K562 (cell line): ENCODE data around the gene THAP9. TPM values are rescaled to one million over a fixed set of nuclear protein-coding genes. Genes with fewer than 3 reads are reported as not detected.
A peak's percentile ranks its signal among the peaks of the same experiment; 100 is the strongest.

Source experiments
- ATF4 ChIP-seq: fragments of 450-650 bp; formaldehyde crosslinking; IDR thresholded peaks from 2 replicates; pipeline ENCODE4 v1.4.0; 2022; ENCODE audit warnings: mild to moderate bottlenecking, moderate library complexity
- CEBPZ ChIP-seq: fragments of 150-350 bp; IDR thresholded peaks from 2 replicates; pipeline ENCODE4 v1.6.1; 2014; ENCODE audit warnings: low read depth, mild to moderate bottlenecking, low read length, borderline replicate concordance
- CGGBP1 ChIP-seq: fragments of 250-450 bp; sonication (Bioruptor Pico); IDR thresholded peaks from 2 replicates; pipeline ENCODE4 v1.9.0; 2021; ENCODE audit warnings: mild to moderate bottlenecking
- E2F6 ChIP-seq, 2 experiments: IDR thresholded peaks; 2 replicates each; pipeline ENCODE4 v1.6.1; 2011; ENCODE audit warnings: borderline replicate concordance in 1 of 2, control low read depth in 1 of 2, low read depth in 1 of 2, low read length in 1 of 2, mild to moderate bottlenecking in 1 of 2, mixed read lengths in 1 of 2, moderate library complexity in 1 of 2; ENCODE audit not compliant: insufficient read depth in 1 of 2, insufficient read length in 1 of 2, poor library complexity in 1 of 2, severe bottlenecking in 1 of 2; ENCODE audit errors: extremely low read depth in 1 of 2
- ESRRB ChIP-seq: fragments of 250-450 bp; sonication (Bioruptor Pico); IDR thresholded peaks from 2 replicates; pipeline ENCODE4 v1.5.0; 2020; ENCODE audit warnings: mild to moderate bottlenecking, moderate library complexity, borderline replicate concordance
- USF2 ChIP-seq: sonication (generic); formaldehyde crosslinking; IDR thresholded peaks from 2 replicates; pipeline ENCODE4 v1.5.0; 2020; ENCODE audit warnings: missing genetic modification reagents
- YY1 ChIP-seq, 3 experiments: IDR thresholded peaks; 2 replicates each; pipeline ENCODE4 v1.6.1; 2011; ENCODE audit warnings: low read length in 2 of 3, mild to moderate bottlenecking in 2 of 3, moderate library complexity in 2 of 3, borderline replicate concordance in 1 of 3, control low read depth in 1 of 3, low read depth in 1 of 3; ENCODE audit not compliant: insufficient read depth in 3 of 3, insufficient replicate concordance in 2 of 3, control insufficient read depth in 1 of 3, insufficient read length in 1 of 3; ENCODE audit errors: extremely low read depth in 1 of 3
- ZC3H11A ChIP-seq: IDR thresholded peaks from 2 replicates; pipeline ENCODE4 v1.6.1; 2012; ENCODE audit warnings: low read depth, low read length, improper control_type of control experiment
- ZC3H4 ChIP-seq: sonication (generic); formaldehyde crosslinking; IDR thresholded peaks from 2 replicates; pipeline ENCODE4 v1.9.0; 2021; ENCODE audit warnings: missing genetic modification reagents, borderline replicate concordance
- ZNF24 ChIP-seq: fragments of 450-650 bp; IDR thresholded peaks from 2 replicates; pipeline ENCODE4 v1.6.1; 2016
- ZNF354B ChIP-seq: fragments of 250-450 bp; sonication (Bioruptor Pico); IDR thresholded peaks from 2 replicates; pipeline ENCODE4 v1.4.0; 2020
- ZNF444 ChIP-seq: fragments of 250-450 bp; sonication (Bioruptor Pico); IDR thresholded peaks from 2 replicates; pipeline ENCODE4 v1.4.0; 2020; ENCODE audit warnings: mild to moderate bottlenecking, moderate library complexity
- ZNF449 ChIP-seq: fragments of 250-450 bp; sonication (Bioruptor Pico); IDR thresholded peaks from 2 replicates; pipeline ENCODE4 v1.8.0; 2022; ENCODE audit warnings: moderate library complexity, mild to moderate bottlenecking, inconsistent platforms
- polyA plus RNA-seq, 8 experiments: library from polyadenylated mRNA; depleted of rRNA in 4 of 8; stranded (reverse) in 5 of 8; unstranded in 3 of 8; fragments of >200 nt; fragmentation: Nextera tagmentation in 2 of 8; fragmentation: Illumina TruSeq in 1 of 8; extraction: Ambion mirVana in 2 of 8; extraction: Trizol in 1 of 8; gene quantifications; 2 replicates each; pipeline versions ENCODE4 v1.2.1 to v1.2.3, GENCODE V29; 2011 to 2014; ENCODE audit warnings: inconsistent platforms in 1 of 8, missing spikeins in 1 of 8
- total RNA-seq, 7 experiments: library from RNA; depleted of rRNA in 6 of 7; stranded (reverse); fragments of >200 nt in 6 of 7; fragmentation: Illumina TruSeq in 2 of 7; extraction: Trizol in 2 of 7; gene quantifications; 2 replicates each; pipeline versions ENCODE4 v1.2.1 to v1.2.3, GENCODE V29; 2011 to 2021; ENCODE audit warnings: low replicate concordance in 1 of 7

The THAP9 gene
- total and polyA plus RNA-seq, 9 of the 15 experiments (the other 6 are each of a cell fraction or from before 2014, with no cell fraction given): 3.4 to 7.0 (median 5.4) TPM

GRCh38 chr4:82901183-82901718 is 716 bp downstream of the THAP9 start (continued):
- TF ChIP-seq ATF4: no peak
- TF ChIP-seq YY1 (IDR thresholded peaks at IDR 0.05; ENCODE audit: borderline replicate concordance in 1 of 3, control insufficient read depth in 1 of 3, extremely low read depth in 1 of 3, insufficient read depth in 3 of 3, insufficient read length in 1 of 3, insufficient replicate concordance in 2 of 3, low read depth in 1 of 3, low read length in 2 of 3): peak in 1 of 3 experiments; percentile 3
- no peak for TF ChIP-seq ZNF354B (CRISPR knock-in tag)
- no peak for TF ChIP-seq ZC3H11A
- no peak for TF ChIP-seq ESRRB
- TF ChIP-seq ZNF24: no peak
- no peak for TF ChIP-seq ZNF449 (CRISPR knock-in tag)
- TF ChIP-seq E2F6 (IDR thresholded peaks at IDR 0.05; ENCODE audit: borderline replicate concordance in 1 of 2, extremely low read depth in 1 of 2, insufficient read depth in 1 of 2, insufficient read length in 1 of 2, low read depth in 1 of 2, low read length in 1 of 2, poor library complexity in 1 of 2, severe bottlenecking in 1 of 2): no peak
- TF ChIP-seq ZC3H4 (CRISPR knock-in tag): peak; percentile 81; the same call in 1 of the 2 replicates
- no peak for TF ChIP-seq CGGBP1
- TF ChIP-seq CEBPZ: no peak
- TF ChIP-seq ZNF444 (CRISPR knock-in tag): no peak
- no peak for TF ChIP-seq USF2
